Head of caudate nucleus (tissue), 42 donors: Measurements from ENCODE around the gene DHDDS.
"Not testable (repeated sequence)": the region's sequence is repeated elsewhere in the genome, so short reads cannot be mapped to it uniquely, and the experiment has no call there.

Experiments
- DNase-seq, 42 donors: peaks; one replicate each; pipeline versions ENCODE4 v3.0.0 to v3.0.0-alpha.2; 2020 to 2021; ENCODE audit warnings: mixed read lengths in 7 of 42
- intact Hi-C: fragments of 100-400 bp; cut with DNase I; formaldehyde crosslinking; loops from one replicate; pipeline ENCODE4 v1.15.0; 2022

Gene DHDDS

DNA sequence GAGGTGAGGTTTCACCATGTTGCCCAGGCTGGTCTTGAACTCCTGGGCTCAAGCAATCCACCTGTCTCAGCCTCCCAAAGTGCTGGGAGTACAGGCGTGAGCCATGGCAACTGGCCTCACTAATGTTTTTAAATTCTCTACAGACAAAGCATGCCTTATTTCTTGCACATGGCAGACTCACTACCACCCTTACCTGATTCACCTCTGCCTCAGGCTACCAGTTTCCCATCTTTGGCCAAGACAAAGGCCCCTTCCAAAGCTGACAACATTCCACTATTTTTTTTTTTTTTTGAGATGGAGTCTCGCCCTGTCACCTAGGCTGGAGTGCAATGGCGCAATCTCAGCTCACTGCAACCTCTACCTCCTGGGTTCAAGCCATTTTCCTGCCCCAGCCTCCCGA is 83.7 kb downstream of the DHDDS start:
- intact Hi-C loops, DNase-seq: not testable (repeated sequence)

- intact Hi-C loops = no loop called here
- DNase-seq = no peak
These were observed 85.1 kb downstream of the DHDDS start for GRCh38 chr1:26516987-26517765.

GRCh38 chr1:26517766-26518049 is 85.6 kb downstream of the DHDDS start:
- intact Hi-C loops = no loop called here
- no peak for DNase-seq

DNA sequence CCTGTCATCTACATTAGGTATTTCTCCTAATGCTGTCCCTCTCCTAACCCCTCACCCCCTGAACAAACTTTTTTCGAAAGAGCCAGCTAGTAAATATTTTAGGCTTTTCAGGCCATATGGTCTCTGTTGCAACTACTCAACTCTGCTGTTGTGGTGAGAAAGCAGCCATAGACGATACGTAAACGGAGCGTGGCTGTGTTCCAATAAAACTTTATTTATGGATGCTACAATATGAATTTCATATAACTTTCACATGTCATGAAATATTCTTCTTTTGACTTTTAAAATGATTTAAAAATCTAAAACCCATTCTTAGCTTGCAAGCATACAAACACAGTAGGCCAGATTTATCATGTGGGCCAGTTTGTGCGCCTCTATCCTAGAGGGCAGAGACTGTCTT is 86.2 kb downstream of the DHDDS start:
- no peak for DNase-seq
- intact Hi-C loops = no loop called here

- intact Hi-C loops = no loop called here
- no peak for DNase-seq
These were observed 88.2 kb downstream of the DHDDS start for GRCh38 chr1:26520339-26520738.
